Measurements from ENCODE around the gene TTC4.

Gene TTC4

GRCh38 chr1:54701996-54702395 is 13.7 kb upstream of the TTC4 start:
- TF ChIP-seq, protein P1, sequence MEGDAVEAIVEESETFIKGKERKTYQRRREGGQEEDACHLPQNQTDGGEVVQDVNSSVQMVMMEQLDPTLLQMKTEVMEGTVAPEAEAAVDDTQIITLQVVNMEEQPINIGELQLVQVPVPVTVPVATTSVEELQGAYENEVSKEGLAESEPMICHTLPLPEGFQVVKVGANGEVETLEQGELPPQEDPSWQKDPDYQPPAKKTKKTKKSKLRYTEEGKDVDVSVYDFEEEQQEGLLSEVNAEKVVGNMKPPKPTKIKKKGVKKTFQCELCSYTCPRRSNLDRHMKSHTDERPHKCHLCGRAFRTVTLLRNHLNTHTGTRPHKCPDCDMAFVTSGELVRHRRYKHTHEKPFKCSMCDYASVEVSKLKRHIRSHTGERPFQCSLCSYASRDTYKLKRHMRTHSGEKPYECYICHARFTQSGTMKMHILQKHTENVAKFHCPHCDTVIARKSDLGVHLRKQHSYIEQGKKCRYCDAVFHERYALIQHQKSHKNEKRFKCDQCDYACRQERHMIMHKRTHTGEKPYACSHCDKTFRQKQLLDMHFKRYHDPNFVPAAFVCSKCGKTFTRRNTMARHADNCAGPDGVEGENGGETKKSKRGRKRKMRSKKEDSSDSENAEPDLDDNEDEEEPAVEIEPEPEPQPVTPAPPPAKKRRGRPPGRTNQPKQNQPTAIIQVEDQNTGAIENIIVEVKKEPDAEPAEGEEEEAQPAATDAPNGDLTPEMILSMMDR (IDR thresholded peaks at IDR 0.05; ENCODE audit: low read depth, low read length) = no peak
- DNase-seq (ENCODE audit: low read depth in 2 of 2) = no peak
- no peak overlapping the region for H3K4me3 ChIP-seq (replicated peaks in 1 of 2; ENCODE audit: low read depth in 2 of 2, low read length in 2 of 2)

DNA sequence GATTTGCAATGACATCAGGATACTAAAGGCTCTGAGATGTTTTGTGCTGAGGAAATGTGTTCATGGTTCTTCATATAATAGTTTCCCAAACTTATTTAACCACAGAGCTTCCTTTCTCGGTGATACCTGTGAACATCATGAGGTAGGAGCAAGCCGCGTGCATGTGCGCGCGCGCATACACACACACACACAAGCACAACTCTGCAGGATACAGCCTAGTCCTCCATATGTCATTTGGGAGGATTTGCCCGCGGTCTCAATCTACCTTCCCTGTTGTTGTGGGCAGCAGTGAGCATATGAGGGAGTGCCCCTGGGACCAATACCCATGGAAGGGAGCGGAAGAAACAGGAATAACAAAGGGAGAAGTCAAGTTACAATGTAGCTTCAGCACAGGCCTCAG is 12.2 kb upstream of the TTC4 start:
- TF ChIP-seq, protein P1 (IDR thresholded peaks at IDR 0.05; ENCODE audit: low read depth, low read length) = no peak
- no peak for DNase-seq (ENCODE audit: low read depth in 2 of 2)
- no peak overlapping the region for H3K4me3 ChIP-seq (replicated peaks in 1 of 2; ENCODE audit: low read depth in 2 of 2, low read length in 2 of 2)

- H3K4me3 ChIP-seq (replicated peaks in 1 of 2; ENCODE audit: low read depth in 2 of 2, low read length in 2 of 2) = no peak overlapping the region
- TF ChIP-seq, protein P1 (IDR thresholded peaks at IDR 0.05; ENCODE audit: low read depth, low read length) = no peak
- DNase-seq (ENCODE audit: low read depth in 2 of 2) = no peak
Measured at GRCh38 chr1:54705153-54705552, 10.5 kb upstream of the TTC4 start.

- TF ChIP-seq, protein P1 (IDR thresholded peaks at IDR 0.05; ENCODE audit: low read depth, low read length) = no peak
- no peak for DNase-seq (ENCODE audit: low read depth in 2 of 2)
- no peak overlapping the region for H3K4me3 ChIP-seq (replicated peaks in 1 of 2; ENCODE audit: low read depth in 2 of 2, low read length in 2 of 2)
Measured at GRCh38 chr1:54706419-54706818, 9.2 kb upstream of the TTC4 start.

GRCh38 chr1:54708385-54708784 is 7.3 kb upstream of the TTC4 start:
- TF ChIP-seq, protein P1 (IDR thresholded peaks at IDR 0.05; ENCODE audit: low read depth, low read length) = no peak
- DNase-seq (ENCODE audit: low read depth in 2 of 2) = no peak
- no peak overlapping the region for H3K4me3 ChIP-seq (replicated peaks in 1 of 2; ENCODE audit: low read depth in 2 of 2, low read length in 2 of 2)

GRCh38 chr1:54709547-54710292 is 5.9 kb upstream of the TTC4 start:
- no peak for DNase-seq (ENCODE audit: low read depth in 2 of 2)
- H3K4me3 ChIP-seq (replicated peaks in 1 of 2; ENCODE audit: low read depth in 2 of 2, low read length in 2 of 2) = no peak overlapping the region
- TF ChIP-seq, protein P1 (IDR thresholded peaks at IDR 0.05; ENCODE audit: low read depth, low read length) = no peak

DNA sequence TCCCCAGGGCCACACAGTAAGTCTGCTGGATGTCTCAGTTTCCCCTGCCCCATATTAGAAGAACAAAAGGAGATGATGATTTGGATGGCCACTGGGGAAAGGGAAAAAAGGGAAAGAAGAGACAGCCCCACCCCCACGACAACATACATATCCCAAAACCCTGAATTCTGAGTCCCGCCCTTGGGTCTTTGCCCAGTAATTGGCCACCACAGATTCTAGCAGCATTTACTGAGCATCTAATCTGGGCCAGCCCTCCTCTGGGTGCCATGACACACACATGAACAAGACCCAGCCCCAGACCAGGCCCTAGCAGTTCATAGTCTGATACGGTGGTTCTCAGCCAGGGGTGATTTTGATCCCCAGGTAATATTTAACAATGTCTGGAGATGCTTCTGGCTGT is 5.2 kb upstream of the TTC4 start:
- no peak overlapping the region for H3K4me3 ChIP-seq (replicated peaks in 1 of 2; ENCODE audit: low read depth in 2 of 2, low read length in 2 of 2)
- TF ChIP-seq, protein P1 (IDR thresholded peaks at IDR 0.05; ENCODE audit: low read depth, low read length) = no peak
- no peak for DNase-seq (ENCODE audit: low read depth in 2 of 2)

All from cardiac fibroblast (primary cell).